WERI-Rb-1 (cell line): ENCODE results near the gene ARHGEF3.

Source experiments
- DNase-seq: peaks from one replicate; pipeline ENCODE4 v3.0.0-alpha.2; 2020
- H3K27ac ChIP-seq: fragments of 250-450 bp; sonication (Bioruptor Pico); 2 replicates; pipeline ENCODE4 v1.5.1; 2020; ENCODE audit warnings: mild to moderate bottlenecking, moderate library complexity
- H3K27me3 ChIP-seq: fragments of 250-450 bp; sonication (Bioruptor Pico); 2 replicates; pipeline ENCODE4 v1.5.1; 2021; ENCODE audit warnings: mild to moderate bottlenecking, low read depth, moderate library complexity; ENCODE audit not compliant: insufficient read depth, severe bottlenecking
- H3K36me3 ChIP-seq: fragments of 250-450 bp; sonication (Bioruptor Pico); 2 replicates; pipeline ENCODE4 v1.5.1; 2020; ENCODE audit warnings: mild to moderate bottlenecking, moderate library complexity
- H3K4me3 ChIP-seq: 2 replicates; pipeline ENCODE4 v1.5.1; 2011; ENCODE audit warnings: low read depth, mild to moderate bottlenecking, control low read depth, low read length
- H3K9me3 ChIP-seq: fragments of 250-450 bp; sonication (Bioruptor Pico); 2 replicates; pipeline ENCODE4 v1.5.1; 2021; ENCODE audit warnings: mild to moderate bottlenecking, moderate library complexity; ENCODE audit not compliant: severe bottlenecking
- CTCF ChIP-seq: IDR thresholded peaks from 2 replicates; pipeline ENCODE4 v1.5.1; 2011; ENCODE audit warnings: low read depth, mild to moderate bottlenecking, control low read depth, inconsistent platforms, low read length

ARHGEF3 gene

GRCh38 chr3:56825567-56826438 lies 24.1 kb upstream of the ARHGEF3 start:
- Histone ChIP-seq H3K27ac (no peak overlapping the region), H3K9me3 (no peaks in the 10 kb centered on the region), H3K4me3 (no peak overlapping the region), H3K36me3 (no peaks in the 10 kb centered on the region), H3K27me3 (no peaks in the 10 kb centered on the region)
- TF ChIP-seq CTCF: no peak
- DNase-seq: no peak

- no peaks in the 10 kb centered on the region for H3K36me3 ChIP-seq
- TF ChIP-seq CTCF: no peak
- H3K4me3 ChIP-seq: no peak overlapping the region
- no peaks in the 10 kb centered on the region for H3K27me3 ChIP-seq
- no peak for DNase-seq
- H3K27ac ChIP-seq: no peak overlapping the region; the same call in 1 of the 2 replicates
- no peaks in the 10 kb centered on the region for H3K9me3 ChIP-seq
Measured at GRCh38 chr3:56823984-56824703, 22.4 kb upstream of the ARHGEF3 start.

- H3K36me3 ChIP-seq: no peaks in the 10 kb centered on the region
- peak overlapping the region; percentile 9; the same call in 1 of the 2 replicates for H3K27ac ChIP-seq
- H3K27me3 ChIP-seq: no peaks in the 10 kb centered on the region
- no peak for DNase-seq
- no peaks in the 10 kb centered on the region for H3K9me3 ChIP-seq
- no peak for TF ChIP-seq CTCF
- no peak overlapping the region for H3K4me3 ChIP-seq
Measured at GRCh38 chr3:56823421-56823926, 21.7 kb upstream of the ARHGEF3 start.

- no peaks in the 10 kb centered on the region for H3K9me3 ChIP-seq
- H3K36me3 ChIP-seq: no peaks in the 10 kb centered on the region
- H3K27ac ChIP-seq: no peak overlapping the region
- TF ChIP-seq CTCF: no peak
- H3K4me3 ChIP-seq: no peak overlapping the region
- H3K27me3 ChIP-seq: no peaks in the 10 kb centered on the region
- no peak for DNase-seq
Measured at GRCh38 chr3:56822501-56822900, 20.8 kb upstream of the ARHGEF3 start.

- no peak for TF ChIP-seq CTCF
- Histone ChIP-seq H3K9me3 (no peaks in the 10 kb centered on the region), H3K27me3 (no peaks in the 10 kb centered on the region), H3K4me3 (no peak overlapping the region), H3K36me3 (no peaks in the 10 kb centered on the region), H3K27ac (no peak overlapping the region)
- DNase-seq: no peak
Measured at GRCh38 chr3:56819016-56819809, 17.5 kb upstream of the ARHGEF3 start.
